ENCODE measurements around the gene JOSD2. TPM values are rescaled to one million over a fixed set of nuclear protein-coding genes. Genes with fewer than 3 reads are reported as not detected.
A peak's percentile ranks its signal among the peaks of the same experiment; 100 is the strongest.

JOSD2 gene
- total RNA-seq, 2 donors from 2014 or later: 29.4 to 31.7 TPM

DNA sequence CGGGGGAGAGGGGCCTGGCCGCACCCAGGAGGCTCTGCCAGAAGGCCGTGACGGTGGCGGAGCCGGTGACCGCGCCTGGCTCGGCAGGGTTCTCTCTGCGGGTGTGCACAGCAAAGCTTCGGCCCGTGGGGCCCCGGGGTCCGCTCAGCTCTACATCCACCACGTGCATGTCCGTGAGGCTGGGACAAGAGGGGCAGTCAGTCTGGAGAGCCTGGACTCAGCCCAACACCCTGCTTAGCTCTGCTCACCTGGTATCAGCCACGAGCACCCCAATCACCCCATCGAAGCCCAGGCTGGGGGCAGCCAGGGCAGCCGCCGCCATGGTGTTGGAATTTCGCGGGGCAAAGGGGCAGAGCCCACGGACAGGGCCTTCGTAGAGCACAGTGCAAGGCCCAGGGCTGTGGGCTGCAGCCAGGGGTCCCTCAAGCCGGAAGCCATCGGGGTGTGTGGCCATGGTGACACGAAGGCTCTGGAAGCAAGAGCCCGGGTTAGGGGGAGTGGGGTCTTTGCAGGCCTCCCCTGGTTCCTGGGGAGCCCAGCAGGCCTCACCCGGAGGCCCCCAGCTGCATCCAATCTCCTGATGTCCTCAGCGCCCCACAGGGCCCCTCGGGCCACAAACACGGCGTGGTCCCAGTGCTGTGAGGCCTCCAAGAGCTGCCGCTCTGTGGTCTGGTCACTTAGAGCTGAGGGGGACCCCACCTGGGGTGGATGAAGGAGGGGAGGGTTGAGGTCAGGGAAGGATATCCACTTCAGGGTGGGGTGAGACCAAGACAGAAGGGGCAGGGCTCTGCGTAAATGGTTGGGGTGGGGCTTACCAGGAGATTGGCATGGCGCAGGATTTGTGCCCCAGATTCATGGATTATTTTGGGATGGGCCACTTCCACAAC, 1.4 kb upstream of the JOSD2 start:
- Histone ChIP-seq H3K4me3 (no peak overlapping the region), H3K36me3 (no peaks in the 10 kb centered on the region), H3K27me3 (replicated peaks; ENCODE audit: insufficient read depth) (no peaks in the 10 kb centered on the region), H3K27ac (no peak overlapping the region), H3K9me3 (no peaks in the 10 kb centered on the region), H3K4me1 (replicated peaks) (peaks cover 4% of the 10 kb centered on the region)
- TF ChIP-seq, protein P1, sequence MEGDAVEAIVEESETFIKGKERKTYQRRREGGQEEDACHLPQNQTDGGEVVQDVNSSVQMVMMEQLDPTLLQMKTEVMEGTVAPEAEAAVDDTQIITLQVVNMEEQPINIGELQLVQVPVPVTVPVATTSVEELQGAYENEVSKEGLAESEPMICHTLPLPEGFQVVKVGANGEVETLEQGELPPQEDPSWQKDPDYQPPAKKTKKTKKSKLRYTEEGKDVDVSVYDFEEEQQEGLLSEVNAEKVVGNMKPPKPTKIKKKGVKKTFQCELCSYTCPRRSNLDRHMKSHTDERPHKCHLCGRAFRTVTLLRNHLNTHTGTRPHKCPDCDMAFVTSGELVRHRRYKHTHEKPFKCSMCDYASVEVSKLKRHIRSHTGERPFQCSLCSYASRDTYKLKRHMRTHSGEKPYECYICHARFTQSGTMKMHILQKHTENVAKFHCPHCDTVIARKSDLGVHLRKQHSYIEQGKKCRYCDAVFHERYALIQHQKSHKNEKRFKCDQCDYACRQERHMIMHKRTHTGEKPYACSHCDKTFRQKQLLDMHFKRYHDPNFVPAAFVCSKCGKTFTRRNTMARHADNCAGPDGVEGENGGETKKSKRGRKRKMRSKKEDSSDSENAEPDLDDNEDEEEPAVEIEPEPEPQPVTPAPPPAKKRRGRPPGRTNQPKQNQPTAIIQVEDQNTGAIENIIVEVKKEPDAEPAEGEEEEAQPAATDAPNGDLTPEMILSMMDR (IDR thresholded peaks at IDR 0.05): no peak
- TF ChIP-seq POLR2A (IDR thresholded peaks at IDR 0.05) (no peak), POLR2AphosphoS5 (IDR thresholded peaks at IDR 0.05) (no peak)
- intact Hi-C loops (cut with DNase I): no loop called here
- DNase-seq (ENCODE audit: low spot score): no peak
- WGBS: 85% methylated on average over 36 of the region's 36 CpGs

- peaks cover 4% of the 10 kb centered on the region for H3K4me1 ChIP-seq (replicated peaks)
- TF ChIP-seq POLR2A (IDR thresholded peaks at IDR 0.05) (no peak), POLR2AphosphoS5 (IDR thresholded peaks at IDR 0.05) (no peak)
- TF ChIP-seq, protein P1 (IDR thresholded peaks at IDR 0.05): no peak
- no peaks in the 10 kb centered on the region for H3K27me3 ChIP-seq (replicated peaks; ENCODE audit: insufficient read depth)
- 4% methylated on average over 10 of the region's 10 CpGs for WGBS
- no peaks in the 10 kb centered on the region for H3K9me3 ChIP-seq
- intact Hi-C loops (cut with DNase I): no loop called here
- no peaks in the 10 kb centered on the region for H3K36me3 ChIP-seq
- DNase-seq (ENCODE audit: low spot score): no peak
- peak overlapping the region; percentile 44 to 73 for H3K27ac ChIP-seq
- peak overlapping the region; percentile 49 to 54 for H3K4me3 ChIP-seq
Observed at GRCh38 chr19:50510700-50511068, 307 bp downstream of the JOSD2 start.

DNA sequence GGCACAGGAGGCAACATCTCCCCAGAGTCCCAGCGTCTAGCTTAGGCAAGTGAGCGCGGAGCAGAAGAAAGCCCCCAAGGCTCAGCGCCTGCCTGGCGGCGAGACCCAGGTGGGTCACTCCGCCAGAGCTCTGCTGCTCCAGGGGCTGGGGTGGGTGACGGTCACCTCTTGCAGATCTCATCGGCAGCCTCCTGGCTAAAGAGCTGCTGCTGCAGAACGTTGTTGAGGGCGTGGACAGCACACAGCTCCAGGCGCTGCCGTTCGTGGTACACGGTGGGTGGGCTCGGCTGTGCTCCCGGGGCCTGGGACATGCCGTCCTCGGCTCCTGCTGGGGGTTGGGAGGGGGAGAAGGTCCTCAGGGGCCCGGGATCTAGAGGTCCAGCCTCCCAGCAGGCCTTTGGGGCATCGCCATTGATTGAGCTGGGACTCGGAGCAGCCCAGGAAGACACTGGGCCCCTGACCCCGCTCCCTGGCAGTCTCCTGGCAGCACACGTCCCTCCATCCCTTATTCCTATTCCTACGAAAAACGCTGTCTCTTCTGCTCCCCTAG, 795 bp downstream of the JOSD2 start:
- no peaks in the 10 kb centered on the region for H3K27me3 ChIP-seq (replicated peaks; ENCODE audit: insufficient read depth)
- 44% methylated on average over 26 of the region's 26 CpGs for WGBS
- no peak overlapping the region for H3K27ac ChIP-seq
- peaks cover 4% of the 10 kb centered on the region for H3K4me1 ChIP-seq (replicated peaks)
- intact Hi-C loops (cut with DNase I): no loop called here
- H3K9me3 ChIP-seq: no peaks in the 10 kb centered on the region
- peak overlapping the region; percentile 49 to 54 for H3K4me3 ChIP-seq
- DNase-seq (ENCODE audit: low spot score): no peak
- no peak for TF ChIP-seq POLR2A (IDR thresholded peaks at IDR 0.05)
- TF ChIP-seq, protein P1 (IDR thresholded peaks at IDR 0.05): no peak
- no peak for TF ChIP-seq POLR2AphosphoS5 (IDR thresholded peaks at IDR 0.05)
- no peaks in the 10 kb centered on the region for H3K36me3 ChIP-seq

DNA sequence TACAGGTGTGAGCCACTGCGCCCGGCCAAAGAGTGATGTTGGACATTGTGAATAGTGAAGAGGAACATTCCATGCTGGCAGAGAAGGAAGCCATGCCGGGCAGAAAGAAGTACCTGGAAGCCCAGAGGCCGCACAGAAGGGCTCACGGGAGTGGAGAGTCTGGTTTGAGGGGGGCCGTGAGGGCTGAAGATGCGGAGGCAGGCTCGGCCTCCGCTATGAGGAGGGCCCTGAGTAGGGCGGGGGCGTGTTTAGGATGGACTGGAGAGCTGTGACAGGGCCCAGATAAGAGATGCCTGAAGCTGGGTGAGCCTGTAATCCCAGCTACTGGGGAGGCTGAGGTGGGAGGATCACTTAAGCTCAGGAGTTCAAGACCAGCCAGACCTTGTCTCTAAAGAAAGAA, 1.6 kb downstream of the JOSD2 start:
- Histone ChIP-seq H3K9me3 (no peaks in the 10 kb centered on the region), H3K36me3 (no peaks in the 10 kb centered on the region), H3K27me3 (replicated peaks; ENCODE audit: insufficient read depth) (no peaks in the 10 kb centered on the region), H3K4me3 (no peak overlapping the region), H3K27ac (no peak overlapping the region), H3K4me1 (replicated peaks) (peaks cover 4% of the 10 kb centered on the region)
- DNase-seq (ENCODE audit: low spot score): no peak
- WGBS: 87% methylated on average over 11 of the region's 11 CpGs
- intact Hi-C loops (cut with DNase I): no loop called here
- no peak for TF ChIP-seq POLR2A (IDR thresholded peaks at IDR 0.05)
- no peak for TF ChIP-seq POLR2AphosphoS5 (IDR thresholded peaks at IDR 0.05)
- TF ChIP-seq, protein P1 (IDR thresholded peaks at IDR 0.05): no peak

GRCh38 chr19:50508843-50509190, 2.2 kb downstream of the JOSD2 start:
- Histone ChIP-seq H3K4me3 (no peak overlapping the region), H3K9me3 (no peaks in the 10 kb centered on the region), H3K27ac (no peak overlapping the region), H3K4me1 (replicated peaks) (peaks cover 4% of the 10 kb centered on the region), H3K36me3 (no peaks in the 10 kb centered on the region), H3K27me3 (replicated peaks; ENCODE audit: insufficient read depth) (no peaks in the 10 kb centered on the region)
- WGBS: 93% methylated on average over 3 of the region's 3 CpGs
- intact Hi-C loops (cut with DNase I): no loop called here
- TF ChIP-seq POLR2AphosphoS5 (IDR thresholded peaks at IDR 0.05): no peak
- TF ChIP-seq POLR2A (IDR thresholded peaks at IDR 0.05): no peak
- TF ChIP-seq, protein P1 (IDR thresholded peaks at IDR 0.05): no peak
- DNase-seq (ENCODE audit: low spot score): no peak
